OCI-LY3 (cell line): ENCODE measurements around the gene SACM1L.

Experiments
- H2AFZ ChIP-seq: fragments of 200-600, 300-600 bp; shearing (Covaris generic); 2 replicates; pipeline ENCODE4 v1.6.0; 2014; ENCODE audit warnings: antibody characterized with exemption, low read depth, low read length
- H3K27ac ChIP-seq: fragments of 200-600, 300-600 bp; sonication (generic); 2 replicates; pipeline ENCODE4 v1.5.1; 2014; ENCODE audit warnings: mild to moderate bottlenecking, low read length, moderate library complexity, mixed read lengths
- H3K27me3 ChIP-seq: fragments of 200-600, 300-600 bp; sonication (generic); 2 replicates; pipeline ENCODE4 v1.6.1; 2014; ENCODE audit warnings: low read depth, low read length, mixed read lengths
- H3K36me3 ChIP-seq: fragments of 200-600, 300-600 bp; sonication (generic); replicated peaks from 2 replicates; pipeline ENCODE3; 2014; ENCODE audit warnings: low read depth, low read length, mixed read lengths
- H3K4me1 ChIP-seq: fragments of 300-600, 200-600 bp; sonication (generic); 2 replicates; pipeline ENCODE4 v1.6.1; 2014; ENCODE audit warnings: low read length, mixed read lengths
- H3K4me2 ChIP-seq: fragments of 200-600, 300-600 bp; sonication (generic); 2 replicates; pipeline ENCODE4 v1.6.1; 2014; ENCODE audit warnings: low read length, mixed read lengths
- H3K4me3 ChIP-seq: fragments of 300-600, 200-600 bp; sonication (generic); 2 replicates; pipeline ENCODE4 v1.5.1; 2014; ENCODE audit warnings: antibody characterized with exemption, mild to moderate bottlenecking, low read length, moderate library complexity
- H3K79me2 ChIP-seq: fragments of 300-600, 200-600 bp; shearing (Covaris generic); 2 replicates; pipeline ENCODE4 v1.6.1; 2014; ENCODE audit warnings: mild to moderate bottlenecking, low read length, mixed read lengths
- H3K9ac ChIP-seq: fragments of 300-600, 200-600 bp; shearing (Covaris generic); 2 replicates; pipeline ENCODE4 v1.6.0; 2014; ENCODE audit warnings: mild to moderate bottlenecking, low read length, moderate library complexity
- H3K9me3 ChIP-seq: fragments of 200-600, 300-600 bp; shearing (Covaris generic); 2 replicates; pipeline ENCODE4 v1.6.1; 2014; ENCODE audit warnings: low read length, mixed read lengths; ENCODE audit not compliant: insufficient read depth
- H4K20me1 ChIP-seq: fragments of 200-600, 300-600 bp; sonication (generic); 2 replicates; pipeline ENCODE4 v1.6.1; 2016; ENCODE audit warnings: low read length, mixed read lengths; ENCODE audit not compliant: insufficient read depth
- CTCF ChIP-seq: fragments of 200-600, 300-600 bp; sonication (generic); IDR thresholded peaks from 2 replicates; pipeline ENCODE4 v1.5.1; 2014; ENCODE audit warnings: antibody characterized with exemption, low read length, low read depth
- EZH2phosphoT487 ChIP-seq: fragments of 200-600 bp; shearing (Covaris generic); IDR thresholded peaks from 2 replicates; pipeline ENCODE4 v1.6.1; 2018; ENCODE audit warnings: antibody characterized with exemption, mixed run types, low read depth

The SACM1L gene

GRCh38 chr3:45749880-45750279 is 60.7 kb downstream of the SACM1L start:
- Histone ChIP-seq H4K20me1 (no peaks in the 10 kb centered on the region), H3K9ac (no peak overlapping the region), H3K4me3 (no peak overlapping the region), H3K4me2 (no peak overlapping the region), H3K9me3 (no peaks in the 10 kb centered on the region), H3K27me3 (no peaks in the 10 kb centered on the region), H3K79me2 (no peaks in the 10 kb centered on the region), H3K27ac (no peak overlapping the region), H3K36me3 (peaks cover 2% of the 10 kb centered on the region), H2AFZ (no peak overlapping the region), H3K4me1 (no peaks in the 10 kb centered on the region)
- TF ChIP-seq EZH2phosphoT487: no peak
- no peak for TF ChIP-seq CTCF

- Histone ChIP-seq H3K27ac (no peak overlapping the region), H3K9ac (no peak overlapping the region), H3K4me1 (no peaks in the 10 kb centered on the region), H3K4me3 (no peak overlapping the region), H2AFZ (no peak overlapping the region), H3K36me3 (no peaks in the 10 kb centered on the region), H3K27me3 (no peaks in the 10 kb centered on the region), H3K79me2 (no peaks in the 10 kb centered on the region), H4K20me1 (no peaks in the 10 kb centered on the region), H3K9me3 (no peaks in the 10 kb centered on the region), H3K4me2 (no peak overlapping the region)
- no peak for TF ChIP-seq CTCF
- no peak for TF ChIP-seq EZH2phosphoT487
Observed at GRCh38 chr3:45751537-45752242, 62.5 kb downstream of the SACM1L start.

GRCh38 chr3:45753095-45753494 is 63.9 kb downstream of the SACM1L start:
- no peak overlapping the region for H3K27ac ChIP-seq
- no peaks in the 10 kb centered on the region for H3K36me3 ChIP-seq
- no peaks in the 10 kb centered on the region for H4K20me1 ChIP-seq
- no peak overlapping the region for H3K4me2 ChIP-seq
- no peaks in the 10 kb centered on the region for H3K4me1 ChIP-seq
- TF ChIP-seq CTCF (no peak), EZH2phosphoT487 (no peak)
- H3K79me2 ChIP-seq: no peaks in the 10 kb centered on the region
- no peak overlapping the region for H3K9ac ChIP-seq
- H3K4me3 ChIP-seq: no peak overlapping the region
- no peaks in the 10 kb centered on the region for H3K9me3 ChIP-seq
- H3K27me3 ChIP-seq: no peaks in the 10 kb centered on the region
- H2AFZ ChIP-seq: no peak overlapping the region

GRCh38 chr3:45754461-45754860 is 65.3 kb downstream of the SACM1L start:
- H3K36me3 ChIP-seq: no peaks in the 10 kb centered on the region
- no peak for TF ChIP-seq EZH2phosphoT487
- TF ChIP-seq CTCF: no peak
- H2AFZ ChIP-seq: no peak overlapping the region
- no peak overlapping the region for H3K27ac ChIP-seq
- H3K4me3 ChIP-seq: no peak overlapping the region
- no peaks in the 10 kb centered on the region for H3K79me2 ChIP-seq
- no peak overlapping the region for H3K9ac ChIP-seq
- no peaks in the 10 kb centered on the region for H3K27me3 ChIP-seq
- no peak overlapping the region for H3K4me2 ChIP-seq
- H3K9me3 ChIP-seq: no peaks in the 10 kb centered on the region
- H4K20me1 ChIP-seq: no peaks in the 10 kb centered on the region
- no peaks in the 10 kb centered on the region for H3K4me1 ChIP-seq
